GM21447 (cell line): ENCODE results near the gene ATP6V0E1.
"Not testable (repeated sequence)": the region's sequence is repeated elsewhere in the genome, so short reads cannot be mapped to it uniquely, and the experiment has no call there.

Source experiments
- ATAC-seq: cut with Tn5 transposase; IDR thresholded peaks from one replicate; pipeline ENCODE4 v1.9.1; 2021; ENCODE audit not compliant: unreplicated experiment

Gene ATP6V0E1

GRCh38 chr5:173032730-173033129 lies 49.2 kb downstream of the ATP6V0E1 start:
- ATAC-seq, result no peak

GRCh38 chr5:173033923-173034322 lies 50.4 kb downstream of the ATP6V0E1 start:
- ATAC-seq, result no peak

- peak; percentile 78 for ATAC-seq
Measured at GRCh38 chr5:173035904-173036707, 52.5 kb downstream of the ATP6V0E1 start.

GRCh38 chr5:173039188-173039587 lies 55.6 kb downstream of the ATP6V0E1 start:
- no peak for ATAC-seq

GRCh38 chr5:173039964-173040363 lies 56.4 kb downstream of the ATP6V0E1 start:
- ATAC-seq, result no peak

- no peak for ATAC-seq
Measured at GRCh38 chr5:173041881-173042762, 58.6 kb downstream of the ATP6V0E1 start.

GRCh38 chr5:173042763-173043107 lies 59.2 kb downstream of the ATP6V0E1 start:
- no peak for ATAC-seq

GRCh38 chr5:173045474-173045873 lies 61.9 kb downstream of the ATP6V0E1 start:
- ATAC-seq, result no peak

- not testable (repeated sequence) for ATAC-seq
Measured at GRCh38 chr5:173047096-173047837, 63.7 kb downstream of the ATP6V0E1 start.

- ATAC-seq, result no peak
Measured at GRCh38 chr5:173047838-173048105, 64.2 kb downstream of the ATP6V0E1 start.

- no peak for ATAC-seq
Measured at GRCh38 chr5:173050791-173051190, 67.2 kb downstream of the ATP6V0E1 start.

- ATAC-seq, result no peak
Measured at GRCh38 chr5:173051746-173052145, 68.2 kb downstream of the ATP6V0E1 start.

GRCh38 chr5:173053041-173053440 lies 69.5 kb downstream of the ATP6V0E1 start:
- no peak for ATAC-seq

- ATAC-seq, result no peak
Measured at GRCh38 chr5:173055042-173055721, 71.6 kb downstream of the ATP6V0E1 start.

GRCh38 chr5:173055722-173055982 lies 72.1 kb downstream of the ATP6V0E1 start:
- no peak for ATAC-seq

GRCh38 chr5:173055983-173056782 lies 72.6 kb downstream of the ATP6V0E1 start, which contains the start of gene CREBRF:
TSS of gene CREBRF (plus strand) at chr5:173056352. CDS start at chr5:173080776, 24,424 bp downstream.
- ATAC-seq, result peak; percentile 64

GRCh38 chr5:173056783-173057061 lies 73.2 kb downstream of the ATP6V0E1 start:
- ATAC-seq, result peak; percentile 33

GRCh38 chr5:173057062-173057924 lies 73.7 kb downstream of the ATP6V0E1 start:
- ATAC-seq, result peak; percentile 70

- no peak for ATAC-seq
Measured at GRCh38 chr5:173062141-173062540, 78.6 kb downstream of the ATP6V0E1 start.

GRCh38 chr5:173065155-173065554 lies 81.6 kb downstream of the ATP6V0E1 start:
- peak; percentile 65 for ATAC-seq
